A673 (cell line): Measurements from ENCODE around the gene TMC3.

ENCODE experiments used
- CTCF ChIP-seq: fragments of 300-800, 200-600 bp; sonication (generic); conservative IDR thresholded peaks from 2 replicates; pipeline ENCODE4 v1.5.1; 2017; ENCODE audit warnings: low read depth, mild to moderate bottlenecking, antibody characterized with exemption, low read length, moderate library complexity, mixed read lengths
- EZH2 ChIP-seq: fragments of 200-600 bp; sonication (generic); IDR thresholded peaks from 2 replicates; pipeline ENCODE4 v1.6.1; 2017; ENCODE audit warnings: borderline replicate concordance, low read depth, mild to moderate bottlenecking, mixed read lengths, antibody characterized with exemption, low read length; ENCODE audit not compliant: poor library complexity, severe bottlenecking

GRCh38 chr15:81421461-81421860 lies 47.4 kb upstream of the TMC3 start:
- no peak for TF ChIP-seq CTCF
- TF ChIP-seq EZH2 = no peak
